PFSK-1 (cell line): ENCODE measurements around the gene CEP63.

Source experiments
- FOXP2 ChIP-seq: optimal IDR thresholded peaks from 2 replicates; pipeline ENCODE3; 2011; ENCODE audit warnings: borderline replicate concordance, control low read depth, inconsistent platforms; ENCODE audit not compliant: insufficient read depth; ENCODE audit errors: extremely low read length, extremely low read depth
- POLR2AphosphoS5 ChIP-seq: IDR thresholded peaks from 2 replicates; pipeline ENCODE4 v1.6.1; 2012; ENCODE audit warnings: low read depth, mild to moderate bottlenecking, control low read depth, low read length, moderate library complexity
- SIN3A ChIP-seq: IDR thresholded peaks from 2 replicates; pipeline ENCODE4 v1.6.1; 2012; ENCODE audit warnings: mild to moderate bottlenecking, low read length, moderate library complexity, borderline replicate concordance; ENCODE audit not compliant: insufficient read depth
- TAF1 ChIP-seq: IDR thresholded peaks from 2 replicates; pipeline ENCODE4 v1.6.1; 2012; ENCODE audit warnings: low read length, control low read depth, borderline replicate concordance; ENCODE audit not compliant: insufficient read depth
- TF ChIP-seq, protein P1 (sequence below), 2 experiments: IDR thresholded peaks; 2 replicates each; pipeline versions ENCODE4 v1.6.1 to v1.8.0; 2011 to 2012; ENCODE audit warnings: low read depth in 2 of 2, low read length in 2 of 2, control low read depth in 1 of 2, inconsistent platforms in 1 of 2, mild to moderate bottlenecking in 1 of 2, moderate library complexity in 1 of 2; ENCODE audit not compliant: insufficient read depth in 1 of 2

DNA sequence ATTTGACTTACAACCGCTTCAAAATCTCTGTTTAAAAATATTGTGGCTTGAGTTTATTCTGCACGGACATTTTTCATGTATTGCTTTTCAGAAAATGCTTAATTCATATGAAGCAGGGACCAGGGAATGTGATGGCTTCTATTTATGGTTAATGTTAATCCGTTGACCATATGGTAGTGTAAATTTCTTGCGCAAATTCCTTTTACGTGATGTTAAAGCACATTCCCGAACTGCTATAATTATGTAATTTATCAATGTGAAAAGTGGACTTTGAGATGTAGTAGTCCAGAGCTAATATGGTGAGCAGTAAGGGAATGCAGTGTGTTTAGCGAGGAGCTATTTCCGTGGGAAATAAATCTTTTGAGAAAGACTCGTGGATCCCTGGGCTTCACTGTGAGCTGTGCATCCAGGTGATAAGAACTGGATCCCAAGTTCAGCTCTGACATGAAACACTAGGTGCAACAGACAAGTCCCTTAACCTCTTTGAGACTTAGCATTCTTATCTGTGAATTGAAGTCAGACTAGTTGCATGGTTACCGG, 27.4 kb upstream of the CEP63 start:
- TF ChIP-seq, protein P1, sequence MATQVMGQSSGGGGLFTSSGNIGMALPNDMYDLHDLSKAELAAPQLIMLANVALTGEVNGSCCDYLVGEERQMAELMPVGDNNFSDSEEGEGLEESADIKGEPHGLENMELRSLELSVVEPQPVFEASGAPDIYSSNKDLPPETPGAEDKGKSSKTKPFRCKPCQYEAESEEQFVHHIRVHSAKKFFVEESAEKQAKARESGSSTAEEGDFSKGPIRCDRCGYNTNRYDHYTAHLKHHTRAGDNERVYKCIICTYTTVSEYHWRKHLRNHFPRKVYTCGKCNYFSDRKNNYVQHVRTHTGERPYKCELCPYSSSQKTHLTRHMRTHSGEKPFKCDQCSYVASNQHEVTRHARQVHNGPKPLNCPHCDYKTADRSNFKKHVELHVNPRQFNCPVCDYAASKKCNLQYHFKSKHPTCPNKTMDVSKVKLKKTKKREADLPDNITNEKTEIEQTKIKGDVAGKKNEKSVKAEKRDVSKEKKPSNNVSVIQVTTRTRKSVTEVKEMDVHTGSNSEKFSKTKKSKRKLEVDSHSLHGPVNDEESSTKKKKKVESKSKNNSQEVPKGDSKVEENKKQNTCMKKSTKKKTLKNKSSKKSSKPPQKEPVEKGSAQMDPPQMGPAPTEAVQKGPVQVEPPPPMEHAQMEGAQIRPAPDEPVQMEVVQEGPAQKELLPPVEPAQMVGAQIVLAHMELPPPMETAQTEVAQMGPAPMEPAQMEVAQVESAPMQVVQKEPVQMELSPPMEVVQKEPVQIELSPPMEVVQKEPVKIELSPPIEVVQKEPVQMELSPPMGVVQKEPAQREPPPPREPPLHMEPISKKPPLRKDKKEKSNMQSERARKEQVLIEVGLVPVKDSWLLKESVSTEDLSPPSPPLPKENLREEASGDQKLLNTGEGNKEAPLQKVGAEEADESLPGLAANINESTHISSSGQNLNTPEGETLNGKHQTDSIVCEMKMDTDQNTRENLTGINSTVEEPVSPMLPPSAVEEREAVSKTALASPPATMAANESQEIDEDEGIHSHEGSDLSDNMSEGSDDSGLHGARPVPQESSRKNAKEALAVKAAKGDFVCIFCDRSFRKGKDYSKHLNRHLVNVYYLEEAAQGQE (IDR thresholded peaks at IDR 0.05; ENCODE audit: insufficient read depth in 1 of 2, low read depth in 2 of 2, low read length in 2 of 2), result no peak
- TF ChIP-seq POLR2AphosphoS5, result no peak
- no peak for TF ChIP-seq SIN3A
- TF ChIP-seq TAF1, result no peak
- no peak for TF ChIP-seq FOXP2
